Body of pancreas (tissue), 4 donors: ENCODE measurements around the gene PRRT4. TPM values are rescaled to one million over a fixed set of nuclear protein-coding genes. Genes with fewer than 3 reads are reported as not detected.

Experiments
- ATAC-seq: fragments of 150-250 bp; one replicate; pipeline ENCODE4 v1.9.1; 2016
- DNase-seq, 4 donors: peaks; one replicate each; pipeline ENCODE4 v3.0.0-alpha.2; 2019
- H3K27ac ChIP-seq, 4 donors: fragments of 200-600 bp; sonication (generic); 1 replicate in 3 of 4; 2 replicates in 1 of 4; pipeline versions ENCODE4 v1.5.1 to v1.6.1; 2016 to 2019; ENCODE audit warnings: mild to moderate bottlenecking in 1 of 4, mixed read lengths in 1 of 4, moderate library complexity in 1 of 4
- H3K27me3 ChIP-seq, 2 donors: fragments of 200-600 bp; sonication (generic); one replicate each; pipeline ENCODE4 v1.6.0; 2016; ENCODE audit warnings: mild to moderate bottlenecking in 1 of 2
- H3K36me3 ChIP-seq, 2 donors: fragments of 200-600 bp; sonication (generic); replicated peaks in 1 of 2; 2 replicates each; pipeline ENCODE4 v1.5.1; 2016; ENCODE audit warnings: low read depth in 2 of 2; ENCODE audit not compliant: insufficient read depth in 1 of 2
- H3K4me1 ChIP-seq: fragments of 200-600 bp; sonication (generic); one replicate; pipeline ENCODE4 v1.6.0; 2016
- H3K4me3 ChIP-seq, 2 donors: fragments of 200-600 bp; sonication (generic); 1 replicate in 1 of 2; 2 replicates in 1 of 2; pipeline ENCODE4 v1.5.1; 2016 to 2019
- H3K9me3 ChIP-seq, 3 donors: fragments of 200-600 bp; sonication (generic); 1 replicate in 2 of 3; 2 replicates in 1 of 3; pipeline ENCODE4 v1.5.1; 2016
- POLR2A ChIP-seq, 3 donors: fragments of 450-650 bp; IDR thresholded peaks; one replicate each; pipeline ENCODE4 v1.6.1; 2016; ENCODE audit warnings: antibody characterized with exemption in 3 of 3, mild to moderate bottlenecking in 2 of 3
- WGBS, 2 donors: methylation state at CpG; one replicate each; pipeline ENCODE4 v1.1.5; 2017; 5-methylcytosine and 5-hydroxymethylcytosine counted together
- intact Hi-C: fragments of 100-400 bp; cut with DNase I; formaldehyde crosslinking; loops from one replicate; pipeline ENCODE4 v1.15.1; 2023
- total RNA-seq, 2 donors: library from RNA; depleted of rRNA; stranded (reverse); fragments of >200 nt; gene quantifications; one replicate each; pipeline ENCODE4 v1.1.0, GENCODE V29; 2016
- TF ChIP-seq, protein P1 (sequence below), 7 experiments: fragments of 450-650 bp in 4 of 7; fragments of 200-600 bp in 3 of 7; sonication (generic) in 3 of 7; IDR thresholded peaks; one replicate each; pipeline ENCODE4 v1.5.1; 2016 to 2019; ENCODE audit warnings: antibody characterized with exemption in 7 of 7

Gene PRRT4
- total RNA-seq, 2 donors from 2014 or later, result 7.6 TPM; not detected in 1

DNA sequence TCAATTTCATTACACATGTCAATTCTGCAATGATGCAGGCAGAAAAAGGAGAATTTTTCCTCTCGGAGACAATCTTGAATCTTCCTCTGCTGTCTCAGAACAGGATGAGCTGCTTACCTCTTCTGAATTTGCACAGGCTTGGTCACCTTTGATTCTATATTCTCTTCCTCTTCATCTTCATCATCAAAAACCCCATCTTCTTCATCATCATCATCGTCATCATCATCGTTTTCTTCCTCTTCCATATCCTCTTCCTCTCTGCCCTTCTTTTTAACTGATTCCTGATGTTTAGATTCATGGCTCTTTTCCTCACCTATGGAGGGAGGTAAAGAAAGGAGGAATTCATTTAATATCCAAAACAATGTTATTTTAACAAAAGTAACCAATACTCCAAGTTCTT, 25.8 kb downstream of the PRRT4 start:
- H3K27me3 ChIP-seq, result no peaks in the 10 kb centered on the region
- ATAC-seq, result no peak
- H3K27ac ChIP-seq, result no peak overlapping the region
- no peaks in the 10 kb centered on the region for H3K9me3 ChIP-seq
- whole genome bisulfite sequencing, 2 donors, result 85 to 91% methylated on average over 3 of the region's 3 CpGs
- peaks cover under 1 to 27% of the 10 kb centered on the region in 2 donors for H3K36me3 ChIP-seq
- intact Hi-C loops, result no loop called here
- no peak for DNase-seq
- no peak overlapping the region for H3K4me3 ChIP-seq
- TF ChIP-seq, protein P1, sequence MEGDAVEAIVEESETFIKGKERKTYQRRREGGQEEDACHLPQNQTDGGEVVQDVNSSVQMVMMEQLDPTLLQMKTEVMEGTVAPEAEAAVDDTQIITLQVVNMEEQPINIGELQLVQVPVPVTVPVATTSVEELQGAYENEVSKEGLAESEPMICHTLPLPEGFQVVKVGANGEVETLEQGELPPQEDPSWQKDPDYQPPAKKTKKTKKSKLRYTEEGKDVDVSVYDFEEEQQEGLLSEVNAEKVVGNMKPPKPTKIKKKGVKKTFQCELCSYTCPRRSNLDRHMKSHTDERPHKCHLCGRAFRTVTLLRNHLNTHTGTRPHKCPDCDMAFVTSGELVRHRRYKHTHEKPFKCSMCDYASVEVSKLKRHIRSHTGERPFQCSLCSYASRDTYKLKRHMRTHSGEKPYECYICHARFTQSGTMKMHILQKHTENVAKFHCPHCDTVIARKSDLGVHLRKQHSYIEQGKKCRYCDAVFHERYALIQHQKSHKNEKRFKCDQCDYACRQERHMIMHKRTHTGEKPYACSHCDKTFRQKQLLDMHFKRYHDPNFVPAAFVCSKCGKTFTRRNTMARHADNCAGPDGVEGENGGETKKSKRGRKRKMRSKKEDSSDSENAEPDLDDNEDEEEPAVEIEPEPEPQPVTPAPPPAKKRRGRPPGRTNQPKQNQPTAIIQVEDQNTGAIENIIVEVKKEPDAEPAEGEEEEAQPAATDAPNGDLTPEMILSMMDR (IDR thresholded peaks at IDR 0.05), result no peak
- TF ChIP-seq POLR2A (IDR thresholded peaks at IDR 0.05), result no peak
- peaks cover 6% of the 10 kb centered on the region for H3K4me1 ChIP-seq

DNA sequence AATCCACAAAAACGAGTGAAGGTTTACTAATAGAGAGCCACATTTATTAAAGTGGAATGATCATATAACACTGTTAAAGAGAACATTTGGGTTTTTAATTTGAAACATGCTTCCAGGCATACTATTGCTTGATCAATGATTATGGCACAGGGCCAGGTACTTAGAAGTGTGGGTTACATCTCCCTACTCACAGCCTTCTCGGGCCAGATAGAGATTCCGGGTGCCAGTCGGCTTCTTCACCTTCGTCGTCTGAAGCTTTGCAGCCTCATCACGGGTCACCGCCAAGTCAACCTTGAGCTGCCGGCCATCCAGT, 37.2 kb downstream of the PRRT4 start:
- no peaks in the 10 kb centered on the region for H3K4me1 ChIP-seq
- H3K9me3 ChIP-seq, result no peaks in the 10 kb centered on the region
- DNase-seq (no peak), ATAC-seq (no peak)
- no peaks in the 10 kb centered on the region for H3K27me3 ChIP-seq
- no peak overlapping the region for H3K27ac ChIP-seq
- intact Hi-C loops, result no loop called here
- no peak overlapping the region for H3K4me3 ChIP-seq
- no peak for TF ChIP-seq POLR2A (IDR thresholded peaks at IDR 0.05)
- TF ChIP-seq, protein P1 (IDR thresholded peaks at IDR 0.05), result no peak
- H3K36me3 ChIP-seq, result peaks cover 6 to 23% of the 10 kb centered on the region in 2 donors
- WGBS, 2 donors, result 88 to 93% methylated on average over 9 of the region's 9 CpGs

DNA sequence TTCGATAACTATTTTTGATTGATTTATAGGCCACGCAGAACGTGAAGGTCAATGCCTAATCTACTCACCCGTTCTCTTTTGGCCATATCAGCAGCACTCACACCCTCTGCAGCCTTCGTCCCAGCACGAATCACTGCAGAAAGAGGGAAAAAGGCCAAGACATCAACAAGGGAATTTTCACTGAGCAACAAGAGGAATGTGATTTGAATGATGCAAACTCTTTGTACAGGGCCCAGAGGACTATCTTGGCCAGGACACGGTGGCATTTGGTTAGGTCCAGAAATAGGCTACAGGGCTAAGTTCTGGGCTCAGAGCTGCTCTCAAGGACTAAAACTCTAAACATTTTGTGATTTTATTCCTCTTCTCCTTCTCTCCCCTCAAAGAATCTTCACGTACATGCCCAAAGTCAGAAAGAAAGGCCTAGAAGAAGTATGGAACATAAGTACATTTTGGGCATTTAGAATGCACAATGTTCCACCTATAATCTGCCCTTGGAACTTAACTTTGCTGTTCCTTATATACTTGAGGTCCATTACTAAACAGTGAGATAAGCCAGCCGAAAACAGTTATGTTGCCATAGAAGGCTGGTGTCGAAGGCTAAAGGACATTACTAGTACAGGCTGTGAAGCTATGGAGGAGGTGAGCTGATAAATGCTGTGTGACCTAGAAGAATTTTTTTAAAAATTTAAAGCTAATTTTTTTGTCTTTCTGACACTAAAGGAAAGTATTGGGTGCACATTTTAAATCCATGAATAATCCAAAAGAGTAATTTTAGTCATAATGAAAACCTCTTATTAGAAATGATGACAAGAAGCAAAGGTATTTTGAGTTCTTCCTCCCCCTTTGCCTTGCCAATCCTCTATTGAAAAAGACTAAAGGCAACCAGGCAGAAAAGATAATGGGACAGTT, 37.8 kb downstream of the PRRT4 start:
- intact Hi-C loops, result no loop called here
- peaks cover 6 to 23% of the 10 kb centered on the region in 2 donors for H3K36me3 ChIP-seq

DNA sequence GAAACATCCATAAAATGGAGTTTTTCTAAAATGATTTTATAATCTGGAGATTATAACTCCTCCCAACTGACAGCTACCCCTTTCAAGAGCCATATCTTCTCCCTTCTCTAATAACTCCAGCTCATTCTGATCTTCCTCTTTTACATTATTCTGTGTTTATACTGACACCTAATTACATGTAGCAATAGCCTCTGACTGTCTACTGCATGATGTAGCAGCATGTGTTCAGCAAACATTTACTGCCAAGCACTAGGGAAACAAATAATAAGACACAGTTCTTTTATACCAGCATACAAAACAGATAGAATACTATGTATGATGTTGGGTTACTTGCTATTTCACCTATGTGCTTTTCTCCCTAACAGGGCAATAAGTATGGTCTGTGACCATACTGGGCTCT, 38.5 kb downstream of the PRRT4 start:
- H3K4me1 ChIP-seq, result no peaks in the 10 kb centered on the region
- intact Hi-C loops, result no loop called here
- no peak for ATAC-seq
- no peak for DNase-seq
- H3K4me3 ChIP-seq, result no peak overlapping the region
- H3K9me3 ChIP-seq, result no peaks in the 10 kb centered on the region
- H3K36me3 ChIP-seq, result peaks cover 6 to 23% of the 10 kb centered on the region in 2 donors
- H3K27me3 ChIP-seq, result no peaks in the 10 kb centered on the region
- H3K27ac ChIP-seq, result no peak overlapping the region
- TF ChIP-seq, protein P1 (IDR thresholded peaks at IDR 0.05), result no peak
- TF ChIP-seq POLR2A (IDR thresholded peaks at IDR 0.05), result no peak

More for the DNA sequence above, 37.8 kb downstream of the PRRT4 start:
- no peaks in the 10 kb centered on the region for H3K4me1 ChIP-seq
- no peak overlapping the region for H3K27ac ChIP-seq
- H3K27me3 ChIP-seq, result no peaks in the 10 kb centered on the region
- H3K9me3 ChIP-seq, result no peaks in the 10 kb centered on the region
- H3K4me3 ChIP-seq, result no peak overlapping the region
- whole genome bisulfite sequencing, 2 donors, result 73 to 74% methylated on average over 10 of the region's 10 CpGs
- DNase-seq (no peak), ATAC-seq (no peak)
- no peak for TF ChIP-seq POLR2A (IDR thresholded peaks at IDR 0.05)
- TF ChIP-seq, protein P1 (IDR thresholded peaks at IDR 0.05), result no peak
